Measurements from ENCODE around the gene ZMYND8. TPM values are rescaled to one million over a fixed set of nuclear protein-coding genes. Genes with fewer than 3 reads are reported as not detected.

The ZMYND8 gene
- total RNA-seq, 4 donors from 2014 or later = 32.2 to 78.9 (median 54.4) TPM

GRCh38 chr20:47222468-47223119 is 133.9 kb downstream of the ZMYND8 start:
- Histone ChIP-seq H3K4me1 (peaks cover 0 to 6% (median 0%) of the 10 kb centered on the region in 3 donors), H3K4me3 (no peak overlapping the region), H3K27ac (no peak overlapping the region), H3K36me3 (peaks cover 0 to 100% of the 10 kb centered on the region in 2 donors), H3K27me3 (no peaks in the 10 kb centered on the region), H3K9me3 (no peaks in the 10 kb centered on the region)
- WGBS, 2 donors (ENCODE audit: low coverage in 1 of 2) = 71 to 86% methylated on average over 1 to 12 of the region's 12 CpGs
- no peak for ATAC-seq
- no peak for TF ChIP-seq EP300 (IDR thresholded peaks at IDR 0.05)
- TF ChIP-seq POLR2A (IDR thresholded peaks at IDR 0.05) = no peak
- no peak for TF ChIP-seq POLR2AphosphoS5 (IDR thresholded peaks at IDR 0.05)

- no peak overlapping the region for H3K27ac ChIP-seq
- no peak for TF ChIP-seq EP300 (IDR thresholded peaks at IDR 0.05)
- no peak for TF ChIP-seq POLR2AphosphoS5 (IDR thresholded peaks at IDR 0.05)
- TF ChIP-seq POLR2A (IDR thresholded peaks at IDR 0.05) = no peak
- TF ChIP-seq CTCF (IDR thresholded peaks at IDR 0.05) = no peak
- 93 to 100% methylated on average over 2 to 9 of the region's 16 CpGs for WGBS, 2 donors (ENCODE audit: low coverage in 1 of 2)
- H3K36me3 ChIP-seq = peaks cover 0 to 100% of the 10 kb centered on the region in 2 donors
- ATAC-seq = no peak
- H3K9me3 ChIP-seq = no peaks in the 10 kb centered on the region
- H3K4me1 ChIP-seq = peaks cover 0 to 6% (median 0%) of the 10 kb centered on the region in 3 donors
- H3K4me3 ChIP-seq = no peak overlapping the region
- H3K27me3 ChIP-seq = no peaks in the 10 kb centered on the region
Observed at GRCh38 chr20:47221036-47221625, 135.4 kb downstream of the ZMYND8 start.

DNA sequence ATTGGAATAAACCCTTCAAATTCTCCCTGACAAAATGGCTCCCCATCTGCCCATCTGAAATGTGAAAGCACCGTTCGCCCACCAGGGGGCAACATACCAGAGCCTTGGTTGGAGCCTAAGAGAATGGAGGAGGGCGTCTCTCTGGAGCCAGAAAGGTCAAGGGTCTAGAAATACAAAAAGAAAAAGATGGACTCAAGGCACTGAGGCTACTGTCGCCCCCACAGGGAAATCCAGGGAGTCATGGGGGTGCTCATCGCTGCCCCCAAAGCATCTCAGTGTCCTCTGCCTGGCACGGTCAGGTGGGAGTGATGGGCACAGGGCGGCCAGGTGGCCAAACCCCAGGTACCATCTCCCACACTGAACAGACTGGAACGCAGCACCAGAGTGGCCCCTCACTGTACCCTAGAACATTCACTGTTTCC is 136.3 kb downstream of the ZMYND8 start:
- no peak for ATAC-seq
- Histone ChIP-seq H3K4me3 (no peak overlapping the region), H3K36me3 (peaks cover 0 to 100% of the 10 kb centered on the region in 2 donors), H3K27ac (no peak overlapping the region), H3K27me3 (no peaks in the 10 kb centered on the region), H3K4me1 (peaks cover 0 to 6% (median 0%) of the 10 kb centered on the region in 3 donors), H3K9me3 (no peaks in the 10 kb centered on the region)
- WGBS, 2 donors (ENCODE audit: low coverage in 1 of 2) = 50 to 87% methylated on average over 1 to 3 of the region's 8 CpGs
- TF ChIP-seq CTCF (IDR thresholded peaks at IDR 0.05) (peak in 3 of 4 experiments; percentile 20 to 45 (median 32)), POLR2A (IDR thresholded peaks at IDR 0.05) (no peak)

GRCh38 chr20:47217482-47218446 is 138.7 kb downstream of the ZMYND8 start:
- Histone ChIP-seq H3K27ac (no peak overlapping the region), H3K4me3 (no peak overlapping the region), H3K36me3 (peaks cover 0 to 100% of the 10 kb centered on the region in 2 donors), H3K27me3 (no peaks in the 10 kb centered on the region), H3K4me1 (peaks cover 0 to 6% (median 0%) of the 10 kb centered on the region in 3 donors), H3K9me3 (no peaks in the 10 kb centered on the region)
- no peak for TF ChIP-seq POLR2AphosphoS5 (IDR thresholded peaks at IDR 0.05)
- no peak for TF ChIP-seq POLR2A (IDR thresholded peaks at IDR 0.05)
- TF ChIP-seq CTCF (IDR thresholded peaks at IDR 0.05) = no peak
- WGBS, 2 donors (ENCODE audit: low coverage in 1 of 2) = 71 to 72% methylated on average over 7 to 11 of the region's 12 CpGs
- no peak for ATAC-seq

DNA sequence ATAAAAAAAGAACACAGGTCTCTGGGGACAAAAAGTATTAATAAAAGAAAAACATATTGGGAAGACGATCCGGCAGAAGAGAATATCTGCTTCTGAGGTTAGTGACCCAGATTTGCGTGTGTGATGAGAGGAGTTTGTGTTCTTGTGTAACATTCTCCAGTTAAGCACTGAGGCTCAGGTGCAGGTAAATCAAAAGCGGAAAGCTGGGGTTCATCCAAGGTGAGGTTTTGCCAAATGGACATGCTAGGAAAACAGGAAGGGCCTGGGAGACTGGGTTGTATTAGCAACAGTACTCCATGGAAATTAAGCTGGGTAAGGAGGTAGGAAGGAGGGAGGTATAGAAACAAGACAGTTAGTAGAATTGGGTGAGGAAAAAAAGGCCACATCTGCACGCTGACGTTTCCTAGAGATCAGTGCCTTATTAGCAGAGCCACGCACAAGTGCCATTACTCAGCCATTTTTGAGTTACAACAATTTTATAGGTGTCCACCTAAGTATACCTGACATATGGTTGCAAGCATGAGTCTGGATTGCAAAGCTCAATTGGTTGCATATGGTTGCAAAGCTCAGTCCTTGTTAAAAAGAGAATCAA is 139.6 kb downstream of the ZMYND8 start:
- H3K4me1 ChIP-seq = peaks cover 0 to 6% (median 0%) of the 10 kb centered on the region in 3 donors
- no peak overlapping the region for H3K27ac ChIP-seq
- 82% methylated on average over 3 to 6 of the region's 7 CpGs for WGBS, 2 donors (ENCODE audit: low coverage in 1 of 2)
- H3K27me3 ChIP-seq = no peaks in the 10 kb centered on the region
- TF ChIP-seq EP300 (IDR thresholded peaks at IDR 0.05) (no peak), POLR2A (IDR thresholded peaks at IDR 0.05) (no peak), CTCF (IDR thresholded peaks at IDR 0.05) (no peak)
- H3K4me3 ChIP-seq = no peak overlapping the region
- no peaks in the 10 kb centered on the region for H3K9me3 ChIP-seq
- no peak for ATAC-seq
- H3K36me3 ChIP-seq = peaks cover 0 to 100% of the 10 kb centered on the region in 2 donors
